Stimulated activated CD4-positive, alpha-beta T cell treated with anti-CD3 and anti-CD28 coated beads, TNF-alpha, amount 100 ng/mL, for 1 hour (primary cell): ENCODE measurements around the gene GPATCH8.
"Not testable (repeated sequence)": the region's sequence is repeated elsewhere in the genome, so short reads cannot be mapped to it uniquely, and the experiment has no call there.

Source experiments
- DNase-seq, 3 donors: peaks; one replicate each; pipeline ENCODE4 v3.0.0-alpha.2; 2020; ENCODE audit warnings: low read depth in 3 of 3, low spot score in 1 of 3

The GPATCH8 gene

DNA sequence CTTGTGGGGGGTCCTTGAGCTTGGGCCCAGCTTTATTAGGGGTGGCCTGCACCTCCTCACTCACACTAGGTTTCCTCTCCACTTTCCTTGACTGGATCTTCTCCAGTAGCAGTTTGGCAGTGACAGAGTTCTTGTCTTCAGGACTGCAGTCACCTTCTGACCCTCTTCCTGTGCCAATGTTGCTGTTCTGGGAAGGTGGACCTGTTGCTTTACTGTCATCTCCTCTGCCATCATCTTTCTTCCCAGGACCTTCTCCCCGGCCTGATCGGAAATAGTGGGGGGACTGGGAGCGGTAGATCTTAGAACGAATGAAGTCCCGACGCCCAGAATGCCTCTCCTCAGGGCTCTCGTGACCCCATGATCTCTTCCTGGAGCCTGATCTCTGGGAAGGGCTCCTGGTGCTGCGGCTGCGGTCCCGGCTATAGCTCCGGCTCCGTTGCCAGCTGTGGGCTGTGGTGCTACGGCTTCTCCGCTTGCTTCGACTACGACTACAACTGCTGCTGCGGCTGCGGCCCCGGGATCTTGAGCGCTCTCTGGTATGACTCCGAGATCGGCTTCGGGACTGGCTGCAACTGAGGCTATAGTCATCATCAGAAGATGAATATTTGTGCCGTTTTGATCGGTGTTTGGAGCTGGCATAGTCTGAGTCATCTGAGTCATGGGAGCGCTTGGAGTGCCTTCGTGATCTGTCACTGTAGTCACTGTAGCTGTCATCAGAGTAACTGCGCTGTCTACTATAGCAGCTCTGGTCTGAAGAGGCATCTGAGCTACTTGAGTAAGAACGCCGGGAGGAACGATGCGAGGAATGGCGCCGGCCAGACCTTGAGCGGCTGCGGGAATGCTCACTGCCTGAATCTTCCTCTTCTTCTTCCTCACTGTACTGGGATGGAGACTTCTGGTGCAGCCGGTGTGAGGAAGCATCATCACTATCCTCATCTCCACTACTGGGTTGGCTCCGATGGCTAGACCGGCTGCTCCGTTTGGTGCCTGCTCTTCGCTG lies 104.2 kb downstream of the GPATCH8 start:
- no peak for DNase-seq

DNA sequence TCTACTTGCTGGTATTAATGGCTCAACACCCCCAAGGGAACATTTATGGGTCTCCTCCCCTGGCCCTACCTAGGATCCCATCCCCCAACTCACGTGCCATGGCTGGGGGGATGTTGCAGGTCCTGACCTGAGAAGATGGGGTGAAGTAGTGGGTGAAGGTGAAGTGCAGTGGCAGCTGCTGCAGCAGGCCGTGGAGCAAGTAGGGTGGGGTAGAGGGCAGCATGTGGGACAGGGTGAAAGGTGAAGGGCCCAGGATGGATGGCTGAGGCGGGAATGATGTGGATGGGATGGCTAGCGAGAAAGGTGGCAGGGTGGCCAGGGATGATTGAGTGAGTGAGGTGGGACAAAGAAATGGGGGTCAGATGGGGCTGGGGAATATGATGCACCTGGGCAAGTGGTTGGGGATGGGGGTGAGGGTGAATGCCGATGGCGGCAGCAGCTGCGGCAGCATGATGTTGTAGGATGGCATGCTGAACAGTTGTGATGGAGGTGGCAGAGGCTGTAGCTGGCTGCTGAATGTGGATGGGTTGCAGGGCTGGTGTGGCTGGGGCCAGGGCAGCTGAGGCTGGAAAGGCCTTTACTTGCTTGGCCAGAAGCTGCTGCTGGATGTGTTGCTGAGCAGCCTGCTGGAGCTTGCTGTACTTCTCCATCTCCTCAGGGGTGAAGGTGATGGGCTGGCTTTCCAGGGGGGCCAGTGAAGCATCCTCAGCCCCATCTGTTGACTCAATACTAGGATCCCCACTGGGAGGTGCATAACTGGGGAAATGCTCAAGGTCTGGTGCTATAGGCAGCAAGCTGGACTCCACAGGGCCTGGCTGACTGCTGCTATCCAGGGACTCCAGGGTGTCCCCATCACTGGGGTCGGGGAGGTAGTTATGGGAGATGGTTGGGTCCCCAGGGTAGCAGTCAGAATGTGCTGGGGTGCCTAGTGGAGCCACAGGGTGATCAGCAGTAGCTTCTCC lies 105.4 kb downstream of the GPATCH8 start:
- no peak for DNase-seq

DNA sequence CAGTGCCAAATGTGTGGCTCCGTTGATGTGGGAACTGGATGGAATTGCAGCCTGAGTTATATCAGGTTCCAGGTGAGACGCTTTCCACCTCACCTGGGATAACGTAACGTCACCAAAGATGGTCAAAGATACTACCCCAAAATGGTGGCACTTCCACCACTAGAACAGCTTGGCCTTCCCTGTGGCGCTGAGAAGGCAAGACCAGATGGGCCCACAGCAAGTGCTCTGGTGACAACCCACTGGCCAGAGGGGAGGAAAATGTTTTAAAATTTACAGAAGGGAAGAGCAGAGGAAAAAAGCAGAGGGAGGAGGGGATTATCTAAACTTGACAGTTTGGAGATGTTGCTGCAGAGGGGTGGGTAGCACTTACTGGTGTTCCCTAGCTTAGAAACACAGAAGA lies 106.3 kb downstream of the GPATCH8 start:
- DNase-seq = no peak

GRCh38 chr17:44394833-44395232 lies 108.4 kb downstream of the GPATCH8 start:
- DNase-seq = no peak

DNA sequence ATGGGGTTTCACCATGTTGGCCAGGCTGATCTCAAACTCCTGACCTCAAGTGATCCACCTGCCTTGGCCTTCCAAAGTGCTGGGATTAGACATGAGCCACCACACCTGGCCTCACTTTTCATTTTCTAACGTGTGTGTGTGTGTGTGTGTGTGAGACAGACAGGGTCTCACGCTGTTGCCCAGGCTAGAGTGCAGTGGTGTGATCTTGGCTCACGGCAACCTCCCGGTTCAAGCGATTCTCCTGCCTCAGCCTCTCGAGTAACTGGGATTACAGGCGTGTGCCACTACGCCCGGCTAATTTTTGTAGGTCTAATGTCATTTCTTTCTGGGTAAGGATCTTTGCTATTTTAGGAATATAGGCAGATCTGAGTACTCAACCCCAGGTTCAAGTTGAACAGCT lies 109.1 kb downstream of the GPATCH8 start:
- not testable (repeated sequence) for DNase-seq

DNA sequence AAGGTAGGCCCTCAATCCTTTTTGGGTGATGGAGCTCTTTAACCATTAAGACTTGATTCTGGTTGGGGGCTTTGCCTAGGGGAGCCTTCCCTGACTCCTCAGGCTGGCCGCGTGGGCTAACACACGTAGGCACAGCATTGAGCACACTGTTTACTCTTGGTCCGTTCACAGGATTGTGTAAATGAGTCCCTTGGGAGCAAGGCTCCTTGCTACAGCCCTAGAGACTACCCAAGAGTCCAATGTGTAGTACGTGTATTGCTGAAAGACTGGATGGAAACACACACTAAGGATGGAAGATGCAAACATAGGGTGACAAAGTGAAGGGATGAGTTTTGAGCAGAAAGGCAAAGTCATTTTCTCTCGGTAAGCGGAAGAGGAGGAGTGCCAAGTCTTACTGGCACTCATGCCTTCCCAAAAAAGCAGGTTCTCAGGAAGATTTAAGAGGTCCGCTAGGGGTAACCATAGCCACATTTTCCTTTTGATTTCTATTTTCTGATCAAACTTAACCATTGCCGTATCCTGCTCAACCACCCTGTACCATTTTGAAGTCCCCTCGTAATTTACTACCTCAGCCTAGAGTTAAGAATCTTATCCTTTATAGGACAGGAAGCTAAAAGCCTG lies 112.8 kb downstream of the GPATCH8 start:
- DNase-seq = no peak

DNA sequence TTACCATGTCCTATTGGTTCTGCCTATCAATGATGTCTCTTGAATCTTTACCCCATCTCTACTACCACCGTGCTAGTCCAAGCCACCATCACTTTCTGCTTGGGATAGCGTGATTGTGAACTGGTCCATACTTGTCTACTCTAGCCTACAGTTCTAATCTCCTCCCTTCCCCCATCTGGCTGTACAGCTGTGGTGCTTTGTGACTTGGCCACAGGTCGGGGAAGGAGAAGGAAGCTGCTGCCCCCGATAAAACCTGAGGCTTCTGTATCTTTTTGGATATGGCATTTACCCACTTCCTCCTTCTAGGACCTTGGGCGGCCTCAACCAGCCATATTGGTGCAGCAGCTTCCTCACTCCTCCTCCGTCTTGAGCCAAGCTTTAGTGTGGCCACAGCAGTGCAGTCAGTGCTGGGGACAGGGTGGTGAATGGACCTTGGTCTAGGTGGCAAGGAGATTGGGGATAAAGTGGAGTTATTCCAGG lies 113.4 kb downstream of the GPATCH8 start:
- DNase-seq = no peak

- no peak for DNase-seq
Observed at GRCh38 chr17:44389281-44389680, 113.9 kb downstream of the GPATCH8 start, which contains the start of gene ITGA2B. ITGA2B (minus strand) TSS chr17:44389649; CDS start chr17:44389473, 176 bp downstream.

DNA sequence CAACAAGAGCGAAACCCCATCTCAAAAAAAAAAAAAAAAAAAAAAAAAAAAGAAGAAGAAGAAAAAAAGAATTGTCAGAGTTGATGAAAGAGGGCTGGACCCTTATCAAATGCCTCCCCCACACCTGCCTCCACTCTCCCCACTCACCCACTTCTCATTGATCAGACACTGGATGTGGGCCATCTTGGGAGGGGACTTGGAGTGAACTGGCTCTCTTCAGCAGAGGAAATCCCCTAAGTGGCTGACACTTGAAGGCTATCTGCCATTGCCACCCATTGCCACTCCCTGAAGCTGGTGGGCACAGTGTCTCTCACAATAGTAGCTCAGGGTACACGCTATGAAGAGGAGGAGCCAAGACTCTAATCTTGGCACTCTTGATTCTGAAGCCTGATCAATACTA lies 115.4 kb downstream of the GPATCH8 start:
- no peak for DNase-seq

- DNase-seq = no peak
Observed at GRCh38 chr17:44386182-44386525, 117.1 kb downstream of the GPATCH8 start.

DNA sequence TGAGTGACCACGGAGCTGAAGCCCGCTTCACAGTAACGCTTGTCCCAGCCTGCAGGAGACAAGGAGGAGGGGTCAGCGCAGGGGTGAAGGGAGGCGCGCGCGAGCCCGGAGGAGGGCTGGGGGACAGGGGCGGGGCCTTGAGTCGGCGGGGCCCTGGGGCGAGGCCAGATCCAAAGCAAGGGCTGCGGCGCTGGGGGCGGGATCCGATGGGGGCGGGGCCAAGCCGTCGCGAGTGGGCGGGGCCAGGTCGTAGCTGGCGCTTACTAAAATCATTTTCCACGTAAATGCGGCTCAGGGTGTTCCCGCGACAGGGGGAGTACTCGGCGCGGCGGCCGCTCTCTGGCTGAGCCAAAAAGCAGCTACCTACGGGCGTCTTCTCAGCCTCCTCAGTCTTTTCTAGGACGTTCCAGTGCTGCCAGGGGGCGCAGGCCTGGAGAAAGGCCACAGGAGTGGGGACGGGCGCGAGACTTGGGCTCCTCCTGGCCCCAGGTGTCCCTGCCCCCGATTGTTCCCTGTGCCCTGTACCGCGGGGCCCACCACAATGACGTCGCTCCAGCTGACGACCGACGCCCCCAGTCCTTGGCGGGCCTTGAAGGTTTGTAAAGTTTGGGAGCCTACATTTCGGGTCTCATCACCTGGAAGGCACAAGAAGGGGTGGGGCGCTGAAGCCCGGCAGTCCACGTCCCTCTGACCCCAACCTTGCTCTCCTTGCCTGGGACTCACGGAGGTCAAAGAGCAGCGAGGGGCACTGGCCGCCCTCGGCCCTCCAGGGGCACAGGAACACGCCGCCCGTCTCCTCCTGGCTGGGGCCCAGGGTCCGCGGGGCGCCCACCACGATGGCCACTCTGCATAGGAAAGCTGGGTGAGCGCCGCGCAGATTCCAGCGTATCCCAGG lies 117.7 kb downstream of the GPATCH8 start:
- peak; percentile 57 to 83 (median 63) for DNase-seq

- DNase-seq = no peak
Observed at GRCh38 chr17:44384823-44385286, 118.4 kb downstream of the GPATCH8 start.

- no peak for DNase-seq
Observed at GRCh38 chr17:44384281-44384822, 118.9 kb downstream of the GPATCH8 start.

DNA sequence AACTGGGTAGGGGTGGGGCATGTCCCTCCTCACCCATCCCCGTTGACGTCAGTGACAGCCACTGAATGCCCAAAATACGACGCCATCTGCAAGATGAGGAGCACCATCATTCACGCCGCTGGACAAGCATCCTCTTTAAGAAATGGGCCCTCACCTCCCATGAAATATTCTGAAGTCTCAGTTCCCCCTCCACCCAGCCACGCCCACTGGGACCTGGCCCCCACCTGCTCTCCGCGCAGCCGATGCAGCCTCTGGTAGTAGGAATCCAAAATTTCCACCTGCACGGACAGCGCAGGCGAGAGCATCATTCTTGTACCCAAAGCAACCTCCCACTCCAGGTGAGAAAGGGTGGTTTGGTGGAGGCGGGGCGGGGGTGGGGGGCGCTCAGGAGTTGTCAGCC lies 119.3 kb downstream of the GPATCH8 start:
- no peak for DNase-seq

GRCh38 chr17:44383363-44383762 lies 119.8 kb downstream of the GPATCH8 start:
- DNase-seq = no peak

DNA sequence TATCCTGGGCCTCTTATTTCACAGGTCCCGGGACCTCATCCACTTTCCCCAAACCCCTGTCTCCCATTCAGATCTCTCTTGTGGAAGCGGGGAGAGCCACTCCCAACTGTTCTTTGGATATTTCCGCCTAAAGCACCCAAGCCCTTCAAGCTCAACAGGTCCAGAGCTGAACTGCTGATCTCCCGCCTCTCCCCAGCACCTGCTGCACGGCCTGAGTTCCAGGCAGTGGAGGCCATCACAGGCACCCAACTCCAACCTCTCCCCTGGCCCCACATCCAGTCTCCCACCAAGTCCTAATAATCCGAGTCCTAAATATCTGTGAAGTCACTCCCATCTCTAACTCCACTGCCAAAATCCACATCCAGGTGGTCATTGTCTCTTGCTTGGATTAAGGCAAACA lies 120.3 kb downstream of the GPATCH8 start:
- DNase-seq = no peak

- no peak for DNase-seq
Observed at GRCh38 chr17:44381810-44382305, 121.3 kb downstream of the GPATCH8 start.

DNA sequence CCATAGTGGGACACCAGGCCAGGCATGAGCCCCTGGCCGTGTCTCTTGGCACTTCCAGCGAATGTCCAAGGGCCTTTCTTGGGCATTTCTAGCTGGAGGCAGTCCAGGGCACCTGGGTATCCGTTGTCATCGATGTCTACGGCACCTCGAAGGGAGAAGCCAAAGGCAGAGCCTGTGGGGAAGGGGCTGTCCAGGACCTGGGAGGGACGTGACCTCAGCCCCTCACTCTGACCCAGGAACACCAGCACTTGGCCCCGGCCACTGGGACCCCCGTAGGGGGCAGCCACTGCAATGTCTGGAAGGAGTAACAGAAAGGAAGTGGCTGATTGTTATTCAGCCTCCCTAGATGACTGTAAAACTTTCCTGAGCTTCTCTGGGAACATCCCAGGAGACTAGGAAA lies 122.4 kb downstream of the GPATCH8 start:
- no peak for DNase-seq

GRCh38 chr17:44379887-44380286 lies 123.3 kb downstream of the GPATCH8 start:
- DNase-seq = no peak
